Breast epithelium (tissue), 3 donors: ENCODE measurements around the gene LSM2.

Experiments used
- CTCF ChIP-seq, 3 donors: fragments of 450-650 bp; IDR thresholded peaks; one replicate each; pipeline ENCODE4 v1.5.1; 2016 to 2017; ENCODE audit warnings: antibody characterized with exemption in 3 of 3, mild to moderate bottlenecking in 3 of 3, moderate library complexity in 3 of 3
- POLR2A ChIP-seq: fragments of 450-650 bp; IDR thresholded peaks from one replicate; pipeline ENCODE4 v1.6.1; 2016; ENCODE audit warnings: antibody characterized with exemption, mild to moderate bottlenecking, moderate library complexity
- POLR2AphosphoS5 ChIP-seq, 3 donors: sonication (generic); formaldehyde crosslinking; IDR thresholded peaks; one replicate each; pipeline ENCODE4 v1.6.1; 2017; ENCODE audit warnings: antibody characterized with exemption in 3 of 3

- TF ChIP-seq CTCF (IDR thresholded peaks at IDR 0.05) = no peak
- no peak for TF ChIP-seq POLR2A
- TF ChIP-seq POLR2AphosphoS5 (IDR thresholded peaks at IDR 0.05) = no peak
These were observed 14.0 kb downstream of the LSM2 start for GRCh38 chr6:31792761-31793171.
